HepG2 (cell line): ENCODE measurements around the gene PCBP2. TPM values are rescaled to one million over a fixed set of nuclear protein-coding genes. Genes with fewer than 3 reads are reported as not detected.

ENCODE experiments used
- ATF2 ChIP-seq: sonication (generic); formaldehyde crosslinking; IDR thresholded peaks from 2 replicates; pipeline ENCODE4 v1.4.0; 2020; ENCODE audit warnings: missing genetic modification reagents
- CAMTA2 ChIP-seq: sonication (generic); formaldehyde crosslinking; IDR thresholded peaks from 2 replicates; pipeline ENCODE4 v1.4.0; 2020; ENCODE audit warnings: mild to moderate bottlenecking, missing genetic modification reagents, borderline replicate concordance
- KMT2B ChIP-seq: IDR thresholded peaks from 2 replicates; pipeline ENCODE4 v1.6.1; 2016; ENCODE audit warnings: missing genetic modification reagents, missing compliant biosample characterization
- LBX2 ChIP-seq: sonication (generic); formaldehyde crosslinking; IDR thresholded peaks from 2 replicates; pipeline ENCODE4 v1.5.0; 2020; ENCODE audit warnings: missing genetic modification reagents, mild to moderate bottlenecking, borderline replicate concordance
- MEIS1 ChIP-seq: sonication (generic); formaldehyde crosslinking; IDR thresholded peaks from 2 replicates; pipeline ENCODE4 v1.9.0; 2021; ENCODE audit warnings: mild to moderate bottlenecking, missing genetic modification reagents, moderate library complexity, borderline replicate concordance
- MXD3 ChIP-seq: IDR thresholded peaks from 2 replicates; pipeline ENCODE4 v1.6.1; 2016; ENCODE audit warnings: mild to moderate bottlenecking, missing biosample characterization, missing genetic modification reagents
- NFIB ChIP-seq: sonication (generic); formaldehyde crosslinking; IDR thresholded peaks from 2 replicates; pipeline ENCODE4 v1.9.0; 2021; ENCODE audit warnings: missing genetic modification reagents, mild to moderate bottlenecking, borderline replicate concordance
- SP4 ChIP-seq: sonication (generic); formaldehyde crosslinking; IDR thresholded peaks from 2 replicates; pipeline ENCODE4 v1.8.1; 2023; ENCODE audit warnings: mild to moderate bottlenecking, missing genetic modification reagents
- TBX2 ChIP-seq: sonication (generic); formaldehyde crosslinking; IDR thresholded peaks from 2 replicates; pipeline ENCODE4 v1.5.0; 2020; ENCODE audit warnings: missing genetic modification reagents, mild to moderate bottlenecking, borderline replicate concordance
- U2AF1 ChIP-seq: fragments of 200-400 bp; formaldehyde crosslinking; optimal IDR thresholded peaks from 2 replicates; pipeline ENCODE3; 2017; ENCODE audit warnings: mild to moderate bottlenecking, low read depth, low read length
- USF2 ChIP-seq, 2 experiments: sonication (generic) in 1 of 2; formaldehyde crosslinking in 1 of 2; IDR thresholded peaks; 2 replicates each; pipeline versions ENCODE4 v1.5.1 to v1.6.1; 2011 to 2020; ENCODE audit warnings: borderline replicate concordance in 1 of 2, low read depth in 1 of 2, low read length in 1 of 2, mild to moderate bottlenecking in 1 of 2, missing genetic modification reagents in 1 of 2, moderate library complexity in 1 of 2
- YEATS4 ChIP-seq: sonication (generic); formaldehyde crosslinking; IDR thresholded peaks from 2 replicates; pipeline ENCODE4 v1.4.0; 2020; ENCODE audit warnings: missing genetic modification reagents, borderline replicate concordance
- ZNF136 ChIP-seq: sonication (generic); formaldehyde crosslinking; IDR thresholded peaks from 2 replicates; pipeline ENCODE4 v1.8.1; 2022; ENCODE audit warnings: low read depth, mild to moderate bottlenecking, moderate library complexity, missing genetic modification reagents
- ZNF180 ChIP-seq: sonication (generic); formaldehyde crosslinking; IDR thresholded peaks from 2 replicates; pipeline ENCODE4 v1.4.0; 2020; ENCODE audit warnings: low read depth, missing genetic modification reagents, borderline replicate concordance
- ZNF256 ChIP-seq: sonication (generic); formaldehyde crosslinking; conservative IDR thresholded peaks from 2 replicates; pipeline ENCODE4 v1.4.0; 2020; ENCODE audit warnings: missing genetic modification reagents
- ZNF263 ChIP-seq: sonication (generic); formaldehyde crosslinking; IDR thresholded peaks from 2 replicates; pipeline ENCODE4 v1.4.0; 2020; ENCODE audit warnings: missing genetic modification reagents
- ZNF543 ChIP-seq: sonication (generic); formaldehyde crosslinking; IDR thresholded peaks from 2 replicates; pipeline ENCODE4 v1.4.0; 2020; ENCODE audit warnings: mild to moderate bottlenecking, missing genetic modification reagents
- ZNF891 ChIP-seq: sonication (generic); formaldehyde crosslinking; IDR thresholded peaks from 2 replicates; pipeline ENCODE4 v1.5.0; 2020; ENCODE audit warnings: mild to moderate bottlenecking, missing genetic modification reagents
- polyA plus RNA-seq, 8 experiments: library from polyadenylated mRNA; depleted of rRNA in 3 of 8; stranded (reverse) in 7 of 8; unstranded in 1 of 8; fragments of >200 nt; fragmentation: Illumina TruSeq in 4 of 8; extraction: Trizol in 4 of 8; gene quantifications; 2 replicates each; pipeline versions ENCODE4 v1.2.1 to v1.2.3, GENCODE V29; 2011 to 2016; ENCODE audit warnings: low read depth in 4 of 8, missing spikeins in 1 of 8, mixed read lengths in 1 of 8; ENCODE audit not compliant: insufficient read depth in 1 of 8
- total RNA-seq, 5 experiments: library from RNA; depleted of rRNA; stranded (reverse); fragments of >200 nt; fragmentation: Illumina TruSeq; extraction: Trizol; gene quantifications; 2 replicates each; pipeline ENCODE4 v1.2.3, GENCODE V29; 2016; ENCODE audit warnings: low read depth in 1 of 5
- TF ChIP-seq, protein P1 (sequence below): fragments of 450-650 bp; IDR thresholded peaks from 2 replicates; pipeline ENCODE4 v1.6.1; 2016
- TF ChIP-seq, protein P2 (sequence below): sonication (generic); formaldehyde crosslinking; IDR thresholded peaks from 2 replicates; pipeline ENCODE4 v1.9.0; 2022; ENCODE audit warnings: missing genetic modification reagents, mild to moderate bottlenecking, borderline replicate concordance

Gene PCBP2
- total and polyA plus RNA-seq, 2 of the 13 experiments (the other 11 are each of a cell fraction or from before 2014, with no cell fraction given), result 154 to 345 TPM

DNA sequence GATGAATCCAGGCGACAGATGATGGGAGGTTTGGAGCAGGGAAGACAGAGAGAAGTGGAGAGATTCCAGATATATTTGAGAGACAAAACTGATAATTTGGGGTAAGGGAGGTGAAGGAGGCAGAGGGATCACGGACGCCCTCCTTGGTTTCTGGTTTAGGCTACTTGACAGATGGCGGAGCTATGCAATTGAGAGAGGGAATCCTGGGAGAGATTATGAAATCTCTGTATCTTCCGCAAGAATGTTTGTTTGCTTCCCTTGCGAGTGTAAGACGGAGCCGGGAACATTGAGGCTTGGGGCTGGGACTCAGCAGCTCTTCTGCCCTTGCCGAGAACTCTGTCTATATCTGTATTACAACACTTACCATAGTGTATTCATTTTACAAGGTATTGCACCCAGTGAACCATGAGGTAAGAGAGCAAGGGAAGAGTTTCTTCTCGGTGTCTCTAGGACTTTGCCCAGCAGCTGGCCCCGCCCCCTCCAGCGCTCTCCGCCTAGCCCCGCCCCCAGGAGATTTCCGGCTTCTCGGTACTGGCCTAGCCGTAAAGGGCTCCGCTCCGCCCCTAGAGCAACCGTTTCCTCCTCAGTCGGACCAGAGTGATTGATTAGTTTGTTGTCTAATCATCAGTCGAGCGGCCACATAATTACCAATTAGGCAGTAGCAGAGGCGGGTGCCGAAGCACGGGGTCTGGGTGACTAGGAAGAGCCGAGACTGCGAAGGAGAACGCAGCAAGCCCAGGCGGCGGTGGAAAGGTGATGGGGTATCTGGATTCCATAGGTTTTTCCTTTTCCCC lies 10.7 kb upstream of the PCBP2 start, which contains the start of gene PRR13 (continued):
- TF ChIP-seq USF2 (IDR thresholded peaks at IDR 0.05; ENCODE audit: low read depth, low read length), result no peak
- 0 out of 2 replicates have a peak, but pooled peaks have one; percentile 23 for TF ChIP-seq USF2 (CRISPR knock-in tag; IDR thresholded peaks at IDR 0.05; ENCODE audit: borderline replicate concordance)
- TF ChIP-seq U2AF1, result no peak
- TF ChIP-seq, protein P1, sequence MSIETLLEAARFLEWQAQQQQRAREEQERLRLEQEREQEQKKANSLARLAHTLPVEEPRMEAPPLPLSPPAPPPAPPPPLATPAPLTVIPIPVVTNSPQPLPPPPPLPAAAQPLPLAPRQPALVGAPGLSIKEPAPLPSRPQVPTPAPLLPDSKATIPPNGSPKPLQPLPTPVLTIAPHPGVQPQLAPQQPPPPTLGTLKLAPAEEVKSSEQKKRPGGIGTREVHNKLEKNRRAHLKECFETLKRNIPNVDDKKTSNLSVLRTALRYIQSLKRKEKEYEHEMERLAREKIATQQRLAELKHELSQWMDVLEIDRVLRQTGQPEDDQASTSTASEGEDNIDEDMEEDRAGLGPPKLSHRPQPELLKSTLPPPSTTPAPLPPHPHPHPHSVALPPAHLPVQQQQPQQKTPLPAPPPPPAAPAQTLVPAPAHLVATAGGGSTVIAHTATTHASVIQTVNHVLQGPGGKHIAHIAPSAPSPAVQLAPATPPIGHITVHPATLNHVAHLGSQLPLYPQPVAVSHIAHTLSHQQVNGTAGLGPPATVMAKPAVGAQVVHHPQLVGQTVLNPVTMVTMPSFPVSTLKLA, result no peak
- 0 out of 2 replicates have a peak, but pooled peaks have one; percentile 46 for TF ChIP-seq YEATS4 (CRISPR knock-in tag)
- TF ChIP-seq CAMTA2, result no peak
- TF ChIP-seq LBX2 (CRISPR knock-in tag), result no peak
- TF ChIP-seq ATF2 (CRISPR knock-in tag), result no peak
- 0 out of 2 replicates have a peak, but pooled peaks have one; percentile 52 for TF ChIP-seq SP4 (CRISPR knock-in tag)
- TF ChIP-seq ZNF543, result no peak
- 0 out of 2 replicates have a peak, but pooled peaks have one; percentile 40 for TF ChIP-seq ZNF136
- TF ChIP-seq NFIB, result no peak
- TF ChIP-seq ZNF263, result no peak
- TF ChIP-seq, protein P2, sequence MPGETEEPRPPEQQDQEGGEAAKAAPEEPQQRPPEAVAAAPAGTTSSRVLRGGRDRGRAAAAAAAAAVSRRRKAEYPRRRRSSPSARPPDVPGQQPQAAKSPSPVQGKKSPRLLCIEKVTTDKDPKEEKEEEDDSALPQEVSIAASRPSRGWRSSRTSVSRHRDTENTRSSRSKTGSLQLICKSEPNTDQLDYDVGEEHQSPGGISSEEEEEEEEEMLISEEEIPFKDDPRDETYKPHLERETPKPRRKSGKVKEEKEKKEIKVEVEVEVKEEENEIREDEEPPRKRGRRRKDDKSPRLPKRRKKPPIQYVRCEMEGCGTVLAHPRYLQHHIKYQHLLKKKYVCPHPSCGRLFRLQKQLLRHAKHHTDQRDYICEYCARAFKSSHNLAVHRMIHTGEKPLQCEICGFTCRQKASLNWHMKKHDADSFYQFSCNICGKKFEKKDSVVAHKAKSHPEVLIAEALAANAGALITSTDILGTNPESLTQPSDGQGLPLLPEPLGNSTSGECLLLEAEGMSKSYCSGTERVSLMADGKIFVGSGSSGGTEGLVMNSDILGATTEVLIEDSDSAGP (CRISPR knock-in tag), result peak; percentile 36; the same call in 1 of the 2 replicates
- no peak for TF ChIP-seq MXD3 (CRISPR knock-in tag)
- no peak; the same call in 1 of the 2 replicates for TF ChIP-seq MEIS1 (CRISPR knock-in tag)
- TF ChIP-seq ZNF891 (CRISPR knock-in tag), result no peak
- no peak for TF ChIP-seq ZNF180 (CRISPR knock-in tag)
- 0 out of 2 replicates have a peak, but pooled peaks have one; percentile 55 for TF ChIP-seq ZNF256 (CRISPR knock-in tag)
- TF ChIP-seq KMT2B, result 0 out of 2 replicates have a peak, but pooled peaks have one; percentile 17
- TF ChIP-seq TBX2, result no peak
